Measurements from ENCODE around the gene SEPTIN12.
"Not testable (repeated sequence)": the region's sequence is repeated elsewhere in the genome, so short reads cannot be mapped to it uniquely, and the experiment has no call there.

SEPTIN12 gene

DNA sequence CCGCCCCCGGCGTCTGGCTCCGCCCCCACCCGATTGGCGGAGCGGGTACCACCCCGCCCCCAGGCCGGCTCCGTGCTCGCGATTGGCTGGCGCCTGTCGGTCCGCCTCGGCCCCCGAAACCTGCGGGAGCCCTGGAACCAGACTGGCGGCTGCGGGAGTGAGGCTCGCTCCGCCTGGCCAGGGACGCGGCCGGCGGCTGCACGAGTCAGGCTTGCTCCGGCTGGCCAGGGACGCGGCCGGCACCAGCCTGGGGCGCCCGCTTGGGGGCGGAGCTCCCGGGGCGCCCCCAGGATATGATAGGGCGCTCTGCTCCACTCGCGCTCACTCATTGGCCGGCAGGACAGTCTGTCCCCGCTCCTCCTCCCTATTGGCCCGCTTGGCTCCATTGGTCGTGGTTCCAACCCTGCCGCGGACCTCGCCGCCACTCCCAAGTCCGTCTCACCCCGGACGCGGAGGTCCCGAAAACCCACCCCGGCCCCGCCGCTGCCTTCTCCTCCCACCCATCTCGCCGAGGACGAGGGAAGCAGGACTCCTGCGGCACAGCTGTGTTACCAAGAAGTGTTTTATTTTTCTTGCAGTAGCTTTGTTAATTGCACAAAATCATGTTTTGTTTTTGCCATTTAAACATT, 14.6 kb upstream of the SEPTIN12 start:
- peak; percentile 87 for DNase-seq

DNA sequence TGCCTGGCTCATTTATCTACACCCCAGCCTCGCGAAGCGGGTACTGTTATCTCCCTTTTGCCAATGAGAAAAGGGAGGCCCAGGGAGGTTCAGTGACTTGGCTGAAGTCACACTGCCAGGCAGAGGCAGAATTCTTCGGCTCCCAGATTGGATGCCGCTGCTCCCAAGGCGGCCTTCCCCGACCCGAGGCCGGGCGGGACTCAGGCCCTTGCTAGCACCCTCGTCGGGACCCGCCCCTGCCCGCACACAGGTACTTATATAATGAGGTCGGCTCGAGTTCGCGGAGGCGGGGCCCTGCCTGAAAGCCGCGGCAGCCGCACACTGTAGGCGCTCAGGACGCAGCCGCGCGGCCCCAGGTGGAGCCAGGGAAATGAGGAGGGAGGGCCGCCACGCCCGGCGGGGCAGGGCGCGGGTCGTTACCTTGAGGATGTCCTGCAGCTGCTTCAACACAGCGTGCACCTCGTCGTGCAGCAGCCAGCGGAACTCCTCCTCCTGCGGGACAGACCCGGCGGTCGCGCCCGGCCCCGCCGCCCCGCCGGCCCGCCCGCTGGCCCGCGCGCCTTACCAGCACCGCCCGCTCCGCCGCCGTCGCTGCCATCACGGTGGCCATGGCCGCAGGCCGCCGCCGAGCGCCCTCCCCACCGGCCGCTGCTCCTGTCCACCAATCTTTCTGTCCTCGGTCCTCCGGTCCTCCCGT, 14.0 kb upstream of the SEPTIN12 start, which contains the start of gene ROGDI:
Gene ROGDI, minus strand, starts transcription at position 672 of the 697 bp plus-strand sequence. Its CDS starts 62 bp downstream, at position 610.
- peak; percentile 83 for DNase-seq

DNA sequence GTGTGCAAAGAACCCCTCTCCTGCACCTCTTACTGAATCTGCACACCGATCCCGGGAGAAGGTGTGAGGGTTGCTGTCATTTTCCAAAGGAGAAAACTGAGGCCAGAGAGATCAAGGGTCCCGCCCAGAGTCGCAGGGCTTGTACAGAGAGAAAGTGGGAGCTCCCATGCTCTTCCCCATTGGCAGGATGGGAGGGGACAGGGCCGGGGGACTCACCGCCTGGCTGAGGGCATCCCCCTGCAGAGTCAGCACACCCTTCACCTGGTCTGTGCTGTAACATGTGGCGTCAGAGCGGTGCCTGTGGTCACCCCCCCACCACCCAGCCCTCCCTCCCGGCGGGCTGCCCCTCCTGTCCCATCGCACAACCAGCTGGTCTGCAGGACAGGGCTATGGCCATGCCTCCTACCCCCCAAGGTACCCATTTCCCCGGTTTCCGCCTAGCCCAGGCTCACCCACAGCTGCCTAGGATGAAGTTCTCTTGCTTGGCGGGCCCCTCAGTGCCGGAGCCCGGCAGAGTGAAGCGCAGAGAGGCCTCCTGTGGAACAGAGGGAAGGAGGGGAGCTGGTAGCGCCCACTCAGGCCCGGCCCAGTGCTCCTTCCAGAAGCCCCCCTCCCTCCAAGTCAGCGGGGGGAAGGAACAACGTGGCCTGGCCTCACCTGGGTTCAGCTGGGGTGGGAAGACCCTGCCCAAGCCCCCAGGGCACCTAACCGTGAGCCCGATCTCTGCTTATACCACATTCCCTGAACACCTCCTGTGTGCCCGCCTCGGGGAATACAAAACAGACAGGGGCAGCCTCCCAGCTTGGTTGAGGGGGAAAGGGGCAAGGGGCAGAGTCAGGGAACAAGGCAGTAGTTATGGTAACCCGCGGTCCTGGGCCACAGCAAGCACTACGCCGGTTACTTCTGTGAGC, 13.2 kb upstream of the SEPTIN12 start:
- no peak for DNase-seq

DNA sequence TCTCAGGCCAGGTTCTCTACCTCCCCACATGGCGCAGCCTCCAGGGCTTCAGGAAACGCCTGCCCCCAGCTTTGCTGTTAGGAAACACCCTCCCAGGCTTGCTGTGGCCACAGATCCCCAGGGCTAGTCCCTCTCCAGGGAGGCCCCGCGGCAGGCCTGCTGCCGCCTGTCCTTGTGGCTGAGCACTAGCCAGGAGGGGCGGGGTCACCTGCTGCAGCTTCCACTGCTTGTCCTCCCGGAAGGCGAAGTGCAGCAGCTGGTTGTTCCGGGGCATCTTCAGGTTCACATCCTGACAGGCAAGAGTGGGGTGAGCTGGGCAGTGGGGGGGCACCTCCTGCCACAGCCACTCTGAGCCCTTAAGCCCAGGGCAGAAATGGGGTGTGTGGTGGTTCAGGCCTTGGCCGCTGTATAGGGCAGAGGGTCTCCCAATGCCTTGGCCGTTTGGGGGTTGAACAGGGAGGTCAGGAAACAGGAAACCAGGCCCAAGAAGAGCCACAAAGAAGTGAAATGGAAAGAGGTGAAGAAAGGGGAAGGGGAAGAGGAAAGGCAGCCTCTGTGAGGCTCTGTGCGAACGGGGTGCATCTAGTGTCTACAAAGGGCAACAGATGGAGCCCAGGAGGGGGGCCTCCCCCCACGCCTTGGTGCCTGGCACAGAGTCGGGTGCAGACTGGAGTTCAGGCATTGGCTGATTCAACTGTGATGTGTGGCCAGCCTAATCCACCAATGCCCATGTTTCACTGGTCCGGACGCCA, 12.3 kb upstream of the SEPTIN12 start:
- DNase-seq, result no peak

DNA sequence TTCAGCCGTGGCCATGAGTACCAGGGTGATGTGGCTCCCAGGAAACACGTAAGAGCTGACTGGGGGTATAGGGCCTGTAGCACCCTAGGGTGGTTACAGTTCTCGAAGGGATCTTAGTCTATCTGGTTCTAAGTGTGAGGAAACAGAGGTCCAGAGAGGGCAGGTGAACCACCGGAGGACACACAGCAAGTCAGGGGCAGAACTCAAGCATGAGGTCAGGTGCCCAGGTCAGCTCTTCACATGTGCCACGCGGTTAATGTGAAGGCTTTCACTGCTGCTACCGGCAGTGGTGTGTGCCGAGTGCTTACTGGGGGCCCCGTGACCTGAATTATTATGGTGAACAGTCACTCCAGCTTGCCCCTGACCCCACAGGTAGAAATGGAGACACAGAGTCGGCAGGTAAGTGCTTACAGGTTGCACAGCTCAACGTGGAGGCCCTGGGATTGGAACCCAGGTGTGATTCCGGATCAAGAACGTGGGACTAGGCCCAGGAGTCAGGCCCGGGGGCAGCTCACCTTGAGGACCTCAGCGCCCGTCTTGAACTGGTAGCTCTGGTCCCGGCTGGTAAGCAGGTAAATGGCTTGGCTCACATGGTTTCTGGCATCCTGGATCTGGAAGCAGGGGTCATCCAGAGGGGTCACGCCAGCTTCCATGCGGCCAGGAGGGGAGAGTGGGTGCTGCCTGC, 11.2 kb upstream of the SEPTIN12 start:
- no peak for DNase-seq

DNA sequence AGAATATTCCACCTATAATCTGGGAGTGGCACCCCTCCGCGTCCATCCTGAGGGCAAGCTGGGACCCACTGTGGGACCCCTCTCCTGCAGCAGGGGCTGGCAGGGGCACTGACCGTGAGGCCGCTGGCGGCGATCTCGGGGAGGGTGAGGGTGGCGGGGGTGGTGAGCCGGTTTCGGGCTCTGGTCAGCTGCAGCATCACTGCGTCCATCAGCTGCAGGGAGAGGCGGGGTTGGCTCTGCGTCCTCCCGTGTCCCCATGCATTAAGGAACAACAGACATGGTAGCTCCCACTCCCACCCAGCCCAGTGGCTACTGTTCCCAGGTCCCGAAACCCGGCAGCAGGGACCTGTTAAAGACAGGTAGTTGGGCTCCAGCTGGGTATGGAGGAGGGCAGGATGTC, 10.3 kb upstream of the SEPTIN12 start:
- DNase-seq, result no peak

DNA sequence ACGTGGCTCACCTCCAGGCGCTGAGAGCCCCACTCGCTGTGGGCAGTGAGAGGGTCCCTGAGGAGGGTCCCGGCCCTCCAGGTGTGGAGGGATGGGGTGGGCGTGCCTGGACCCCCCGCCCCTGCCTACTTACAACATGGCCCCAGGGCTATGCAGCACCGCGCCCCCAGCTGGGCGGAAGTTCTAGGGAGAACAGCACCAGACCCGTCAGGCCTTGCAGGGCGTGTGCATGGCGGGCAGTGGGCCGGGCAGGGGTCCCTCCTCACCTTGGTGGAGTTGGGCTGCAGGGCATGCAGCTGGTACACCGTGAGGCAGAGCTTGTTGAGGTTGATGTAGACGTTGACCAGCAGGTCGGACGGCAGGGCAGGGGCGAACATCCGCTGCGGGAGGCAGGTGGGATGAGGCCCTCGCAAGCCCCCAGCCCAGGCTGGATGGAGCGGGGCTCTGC, 9.7 kb upstream of the SEPTIN12 start:
- DNase-seq, result no peak

DNA sequence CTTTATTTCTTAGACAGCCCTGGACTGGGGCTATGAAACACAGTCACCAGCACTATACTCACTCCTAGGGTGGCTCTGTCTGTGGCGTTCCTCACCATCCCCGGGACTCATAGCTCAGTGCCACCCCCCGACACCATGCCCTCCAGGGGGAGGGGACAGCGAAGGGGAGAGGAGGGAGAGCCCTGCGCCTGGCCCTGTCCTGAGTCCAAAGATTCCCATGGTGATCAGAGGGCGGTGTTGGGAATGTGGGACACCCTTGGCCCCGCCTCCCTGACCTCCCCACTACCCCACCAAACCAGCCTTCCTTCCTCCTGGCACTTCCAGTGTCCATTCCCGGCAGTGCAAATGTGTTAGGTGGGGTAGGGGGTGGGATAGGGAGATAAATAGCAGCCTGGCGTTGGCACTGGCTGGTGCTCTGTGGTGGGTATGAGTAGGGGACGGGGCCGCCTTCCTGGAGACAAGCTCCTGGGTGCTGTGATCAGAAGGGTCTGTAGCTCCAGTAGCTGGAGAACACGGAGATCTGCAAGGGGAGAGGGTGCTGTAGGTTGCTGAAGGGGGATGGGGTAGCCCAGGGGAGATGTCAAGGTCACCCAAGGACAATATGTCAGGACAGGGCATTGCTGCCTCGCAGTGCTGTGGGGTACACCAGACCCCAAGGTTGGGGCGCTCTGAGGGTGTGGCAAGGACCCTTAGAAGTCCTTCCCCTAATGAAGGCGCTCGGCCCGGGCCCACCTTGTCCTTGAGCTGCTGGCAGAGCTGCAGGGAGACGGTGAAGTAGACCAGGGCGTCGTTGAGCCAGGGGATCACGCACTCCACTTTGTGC, 9.0 kb upstream of the SEPTIN12 start:
- DNase-seq, result no peak

DNA sequence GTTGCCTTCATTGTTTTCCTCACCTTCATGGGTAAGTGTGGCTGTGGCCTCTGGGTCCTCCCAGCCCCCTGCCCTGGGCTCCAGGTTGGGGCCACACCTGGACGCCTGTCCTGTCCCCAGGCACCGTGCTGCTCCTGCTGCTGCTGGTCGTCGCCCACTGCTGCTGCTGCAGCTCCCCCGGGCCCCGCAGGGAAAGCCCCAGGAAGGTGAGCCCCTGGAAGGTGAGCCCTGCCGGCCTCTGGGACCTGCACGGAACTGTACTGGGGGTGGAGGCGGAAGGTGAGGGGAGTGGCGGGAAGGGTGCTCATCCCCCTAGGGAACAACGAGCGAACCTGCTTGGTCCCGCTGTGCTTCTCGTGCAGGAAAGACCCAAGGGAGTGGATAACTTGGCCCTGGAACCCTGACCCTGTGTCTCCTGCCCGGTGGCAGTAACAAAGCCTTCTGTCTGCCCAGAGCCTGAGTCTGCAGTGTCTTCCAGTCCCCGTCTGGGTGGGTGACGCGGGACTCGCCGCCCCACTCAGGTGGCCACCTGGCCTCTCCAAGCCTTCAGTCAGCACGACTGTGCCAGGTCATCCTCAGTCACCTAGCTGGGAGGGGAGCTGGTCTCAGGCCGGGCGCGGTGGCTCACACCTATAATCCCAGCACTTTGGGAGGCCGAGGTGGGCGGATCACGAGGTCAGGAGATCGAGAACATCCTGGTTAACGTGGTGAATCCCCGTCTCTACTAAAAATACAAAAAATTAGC, 7.9 kb upstream of the SEPTIN12 start:
- no peak for DNase-seq

DNA sequence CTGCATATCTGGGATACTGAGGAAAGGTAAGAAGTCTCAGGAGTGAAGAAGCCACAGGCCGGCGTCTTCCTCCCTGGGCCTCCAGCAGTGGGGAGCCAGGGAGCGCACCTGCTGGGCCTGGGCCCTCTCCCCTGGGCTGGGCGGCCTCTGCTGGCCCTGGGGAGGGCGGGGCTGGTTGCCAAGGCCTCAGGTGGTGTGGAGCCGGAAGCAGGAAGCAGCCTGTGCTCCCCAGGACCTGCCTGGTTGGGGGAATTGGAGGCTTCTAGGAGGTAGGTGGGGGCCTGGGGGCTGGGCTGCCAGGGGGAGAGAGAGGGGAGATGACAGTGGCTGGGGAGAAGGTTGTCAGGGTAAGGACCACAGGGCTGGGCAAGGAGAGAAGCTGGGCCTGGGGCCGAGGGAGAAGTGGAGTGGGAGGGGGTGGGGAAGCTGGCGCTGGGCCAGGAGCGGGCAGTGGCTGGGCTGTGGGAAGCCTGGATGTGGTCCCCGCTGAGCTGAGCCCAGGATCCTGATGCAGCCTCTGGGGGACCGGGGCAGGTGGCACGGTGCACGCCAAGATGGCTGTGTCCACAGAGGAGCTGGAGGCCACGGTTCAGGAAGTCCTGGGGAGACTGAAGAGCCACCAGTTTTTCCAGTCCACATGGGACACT, 7.2 kb upstream of the SEPTIN12 start, which contains the start of gene SMIM22:
Gene SMIM22, plus strand, starts transcription at position 189 of the 647 bp plus-strand sequence. Its CDS starts 366 bp downstream, at position 555.
- DNase-seq, result no peak

DNA sequence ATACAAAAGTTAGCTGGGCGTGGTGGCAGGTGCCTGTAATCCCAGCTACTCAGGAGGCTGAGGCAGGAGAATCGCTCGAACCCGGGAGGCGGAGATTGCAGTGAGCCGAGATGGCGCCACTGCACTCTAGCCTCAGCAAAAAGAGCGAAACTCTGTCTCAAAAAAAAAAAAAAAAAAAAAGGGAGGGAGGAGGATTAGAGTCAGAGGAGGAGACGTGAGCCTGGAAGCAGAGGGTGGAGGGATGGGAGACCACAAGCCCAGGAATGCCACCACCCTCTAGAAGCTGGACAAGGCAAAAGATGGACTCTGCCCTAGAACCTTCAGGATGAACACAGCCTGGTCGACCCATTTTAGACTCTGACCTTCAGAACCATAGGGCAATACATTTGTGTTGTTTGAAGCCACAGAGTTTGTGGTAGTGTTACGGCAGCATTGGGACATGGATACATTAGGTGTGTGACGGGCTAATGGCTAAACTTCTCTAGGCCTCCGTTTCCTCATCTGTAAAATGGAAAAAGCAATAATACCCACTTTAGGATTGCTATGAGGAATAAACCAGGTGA, 4.9 kb upstream of the SEPTIN12 start:
- DNase-seq, result no peak

DNA sequence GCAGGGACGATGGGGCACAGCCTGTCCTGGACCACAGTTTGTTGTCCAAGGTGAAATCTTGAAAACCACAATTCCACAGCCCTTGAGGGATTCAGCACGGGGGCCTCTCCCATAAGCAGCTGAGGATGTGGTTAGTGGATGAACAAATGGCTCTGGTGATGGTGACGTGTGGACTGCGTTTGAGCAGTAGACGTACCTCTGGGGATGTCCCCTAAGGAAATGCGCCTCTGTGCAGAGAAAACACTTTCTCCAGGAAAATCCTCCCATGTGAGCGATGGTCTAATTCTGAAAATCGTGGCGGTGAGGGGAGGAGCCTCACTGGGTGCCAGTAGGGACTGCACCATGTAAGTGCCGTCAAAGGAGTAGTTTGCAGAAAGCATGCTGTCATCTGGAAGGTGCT, 2.7 kb upstream of the SEPTIN12 start:
- DNase-seq, result no peak

DNA sequence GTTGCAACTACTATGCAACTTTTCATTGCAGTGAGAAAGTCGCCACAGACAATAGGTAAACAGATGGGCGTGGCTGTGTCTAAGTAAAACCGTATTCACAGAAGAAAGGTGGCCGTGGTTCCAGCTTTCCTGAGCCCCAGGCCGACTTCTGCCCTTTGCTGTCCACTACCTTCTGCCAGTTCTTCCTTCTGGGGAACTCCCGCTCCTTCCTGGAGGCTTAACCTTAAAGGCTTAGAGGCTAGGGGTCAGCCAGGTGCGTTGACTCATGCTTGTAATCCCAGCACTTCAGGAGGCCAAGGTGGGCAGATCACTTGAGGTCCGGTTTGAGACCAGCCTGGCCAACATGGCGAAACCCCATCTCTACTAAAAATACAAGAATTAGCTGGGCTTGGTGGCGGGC, 2.1 kb upstream of the SEPTIN12 start:
- no peak for DNase-seq

DNA sequence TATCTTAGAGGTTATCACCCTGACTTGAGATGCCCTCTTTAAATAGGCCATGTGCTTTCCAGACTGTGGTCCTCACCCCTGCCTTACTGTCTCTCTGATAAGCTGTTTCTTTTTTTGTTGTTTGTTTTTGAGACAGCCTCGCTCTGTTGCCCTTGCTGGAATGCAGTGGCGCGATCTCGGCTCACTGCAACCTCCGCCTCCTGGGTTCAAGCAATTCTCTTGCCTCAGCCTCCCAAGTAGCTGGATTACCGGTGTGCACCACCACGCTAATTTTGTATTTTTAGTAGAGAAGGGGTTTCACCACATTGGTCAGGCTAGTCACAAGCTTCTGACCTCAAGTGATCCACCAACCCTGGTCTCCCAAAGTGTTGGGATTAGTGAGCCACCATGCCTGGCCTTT, 765 bp upstream of the SEPTIN12 start:
- DNase-seq, result no peak

DNA sequence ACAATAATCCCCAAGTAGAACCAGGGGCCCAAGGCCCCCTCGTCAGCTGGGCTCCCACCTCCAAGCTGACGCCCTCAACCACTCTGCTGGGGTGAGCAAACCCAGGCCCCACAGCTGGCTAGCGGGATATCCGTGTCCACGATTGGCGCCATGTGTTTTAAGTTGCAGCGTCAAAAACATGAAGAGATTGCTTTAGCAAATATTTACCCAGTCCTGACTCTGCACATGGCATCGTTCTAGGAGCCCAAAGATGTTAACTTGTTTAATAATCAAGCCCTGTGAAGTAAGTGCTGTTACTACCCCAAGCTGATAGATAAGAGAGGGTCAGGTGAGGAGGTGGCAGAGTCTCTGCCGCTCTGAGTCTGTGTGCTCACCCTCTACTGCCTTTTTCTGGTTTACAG, 344 bp upstream of the SEPTIN12 start:
- no peak for DNase-seq

DNA sequence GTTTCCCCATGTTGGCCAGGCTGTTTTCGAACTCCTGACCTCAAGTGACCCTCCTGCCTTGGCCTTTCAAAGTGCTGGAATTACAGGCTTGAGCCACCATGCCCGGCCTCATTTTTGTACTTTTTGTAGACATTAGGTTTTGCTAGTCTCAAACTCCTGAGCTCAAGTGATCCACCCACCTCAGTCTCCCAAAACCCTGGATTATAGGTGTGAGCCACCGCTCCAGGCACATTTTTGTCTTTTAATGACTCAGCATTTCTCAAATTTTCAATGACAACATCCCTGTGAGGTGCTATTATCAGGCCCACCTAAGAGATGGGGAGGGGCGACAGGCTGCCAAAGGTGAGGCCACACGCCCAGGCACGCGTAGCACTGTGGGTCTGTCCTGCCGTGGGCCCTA, 1.1 kb downstream of the SEPTIN12 start:
- DNase-seq, result no peak

DNA sequence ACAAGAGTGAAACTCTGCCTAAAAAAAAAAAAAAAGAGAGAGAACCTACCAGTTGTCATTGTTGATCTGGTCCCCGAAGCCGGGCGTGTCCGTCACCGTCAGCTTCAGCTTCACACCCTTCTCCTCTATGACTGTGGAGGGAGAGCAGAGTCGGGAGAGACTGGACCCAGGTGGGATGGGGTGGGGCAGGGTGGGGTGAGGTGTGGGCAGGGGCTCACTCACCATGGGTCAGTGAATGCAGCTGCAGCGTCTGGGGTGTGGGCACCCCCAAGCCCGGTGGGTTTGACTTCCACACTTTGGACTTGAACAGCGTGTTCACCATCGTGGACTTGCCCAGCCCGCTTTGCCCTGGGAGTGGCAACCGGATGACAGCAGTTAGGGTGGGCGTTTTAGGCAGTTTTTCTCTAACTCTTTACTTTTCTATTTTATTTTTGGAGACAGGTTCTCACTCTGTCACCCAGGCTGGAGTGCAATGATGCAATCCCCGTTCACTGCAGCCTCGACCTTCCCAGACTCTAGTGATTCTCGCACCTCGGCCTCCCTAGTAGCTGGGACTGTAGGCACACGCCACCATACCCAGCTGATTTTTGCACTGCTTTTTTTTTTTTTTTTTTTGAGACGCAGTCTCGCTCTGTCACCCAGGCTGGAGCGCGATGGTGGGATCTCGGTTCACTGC, 2.2 kb downstream of the SEPTIN12 start:
- DNase-seq, result no peak

DNA sequence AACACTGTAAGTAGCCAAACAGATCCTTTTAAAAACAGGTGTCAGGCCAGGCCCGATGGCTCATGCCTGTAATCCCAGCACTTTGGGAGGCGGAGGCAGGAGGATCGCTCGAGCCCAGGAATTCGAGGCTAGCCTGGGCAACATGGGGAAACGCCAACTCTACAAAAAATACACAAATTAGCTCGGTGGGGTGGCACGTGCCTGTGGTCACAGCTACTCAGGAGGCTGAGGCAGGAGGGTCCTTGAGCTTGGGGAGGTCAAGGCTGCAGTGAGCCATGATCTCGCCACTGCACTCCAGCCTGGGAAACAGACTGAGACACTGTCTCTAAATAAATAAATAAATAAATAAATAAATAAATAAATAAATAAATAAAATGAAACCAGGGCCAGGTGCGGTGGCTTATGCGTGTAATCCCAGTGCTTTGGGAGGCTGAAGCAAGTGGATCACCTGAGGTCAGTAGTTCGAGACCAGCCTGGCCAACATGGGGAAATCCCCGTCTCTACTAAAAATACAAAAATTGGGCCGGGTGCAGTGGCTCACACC, 3.6 kb downstream of the SEPTIN12 start:
- DNase-seq, result not testable (repeated sequence)

DNA sequence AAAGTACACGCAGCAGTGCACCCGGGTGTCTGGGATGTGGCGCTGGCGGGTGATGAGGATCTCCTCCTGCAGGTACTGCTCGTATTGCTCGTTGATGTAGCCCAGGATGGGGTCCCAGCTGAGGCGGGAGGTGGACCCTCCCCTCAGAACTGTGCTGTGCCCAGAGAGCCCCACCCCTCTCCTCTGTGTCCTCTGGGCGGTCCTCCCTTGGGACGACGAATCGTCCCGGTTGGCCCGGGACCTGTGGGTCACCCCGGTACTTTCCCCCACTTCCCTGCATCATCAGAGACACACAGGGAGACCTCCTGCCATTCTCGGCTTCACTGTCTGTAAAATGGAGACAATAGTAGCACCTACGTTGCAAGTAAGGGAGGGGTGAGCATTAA, 4.2 kb downstream of the SEPTIN12 start:
- DNase-seq, result no peak

Data from activated effector memory CD4-positive, alpha-beta T cell treated with Interleukin-2 at 50 U/mL for 16 hours (primary cell).